ENCODE measurements around the gene ARMH2. TPM values are rescaled to one million over a fixed set of nuclear protein-coding genes. Genes with fewer than 3 reads are reported as not detected.

ARMH2 gene
- total and polyA plus RNA-seq, 10 of the 15 experiments (the other 5 are each of a cell fraction or from before 2014, with no cell fraction given) = 0.18 to 0.46 TPM; not detected in 8

- Histone ChIP-seq H3K27ac (ENCODE audit: control insufficient read depth, insufficient read depth) (no peak overlapping the region), H3K36me3 (ENCODE audit: control insufficient read depth in 2 of 2, insufficient read depth in 2 of 2, low read length in 1 of 2) (no peaks in the 10 kb centered on the region), H3K27me3 (replicated peaks in 1 of 2; ENCODE audit: control insufficient read depth in 2 of 2, insufficient read depth in 2 of 2, low read length in 1 of 2) (no peaks in the 10 kb centered on the region), H3K79me2 (ENCODE audit: control insufficient read depth, insufficient read depth, low read length) (no peaks in the 10 kb centered on the region), H2AFZ (ENCODE audit: control insufficient read depth, low read depth, low read length) (no peak overlapping the region), H3K4me1 (ENCODE audit: control insufficient read depth, insufficient read depth, low read length) (no peaks in the 10 kb centered on the region), H3K9ac (ENCODE audit: control insufficient read depth, insufficient read depth, low read length) (no peak overlapping the region), H4K20me1 (ENCODE audit: control insufficient read depth, insufficient read depth) (no peaks in the 10 kb centered on the region), H3K9me3 (replicated peaks; ENCODE audit: control insufficient read depth, insufficient read depth, low read length) (peaks cover 2% of the 10 kb centered on the region; the same call in 1 of the 3 replicates), H3K4me2 (ENCODE audit: control insufficient read depth, insufficient read depth) (no peak overlapping the region), H3K4me3 (no peak overlapping the region)
- no peak for DNase-seq (ENCODE audit: low read depth, low spot score)
- CTCF ChIA-PET = interaction anchor here (0.6 to 0.9 kb wide), 3 partner anchors 176 to 259 kb away, joined by 3 read pairs; no protein-coding TSS in a partner anchor
- ATAC-seq = no peak
- SMC1A ChIA-PET (ENCODE audit: uncharacterized antibody, unreplicated experiment) = interaction anchor here (1.1 to 2.1 kb wide), 2 partner anchors 42 to 190 kb away, joined by 3 to 7 read pairs; no protein-coding TSS in a partner anchor
- RAD21 ChIA-PET (ENCODE audit: unreplicated experiment) = interaction anchor here (0.6 to 1.9 kb wide), 2 partner anchors 16 to 17 kb away, joined by 3 to 4 read pairs; no protein-coding TSS in a partner anchor
- TF ChIP-seq EGR1 (IDR thresholded peaks at IDR 0.05; ENCODE audit: borderline replicate concordance in 1 of 2, low read depth in 2 of 2, low read length in 2 of 2) = no peak
- no peak for TF ChIP-seq SMAD5 (IDR thresholded peaks at IDR 0.05; ENCODE audit: low read depth)
- TF ChIP-seq KLF5 (IDR thresholded peaks at IDR 0.05; ENCODE audit: partially characterized antibody) = no peak
- TF ChIP-seq SMC3 (IDR thresholded peaks at IDR 0.05; ENCODE audit: borderline replicate concordance, low read length) = no peak
- TF ChIP-seq CTCF (IDR thresholded peaks at IDR 0.05 in 2 of 3, conservative IDR thresholded peaks at IDR 0.05 in 1 of 3; ENCODE audit: control insufficient read depth in 2 of 3, extremely low read depth in 1 of 3, insufficient read depth in 1 of 3, low read depth in 3 of 3, low read length in 3 of 3) = no peak
- no peak for TF ChIP-seq ZNF207 (IDR thresholded peaks at IDR 0.05; ENCODE audit: borderline replicate concordance)
- no peak for TF ChIP-seq CBX3 (IDR thresholded peaks at IDR 0.05; ENCODE audit: borderline replicate concordance, low read depth)
- TF ChIP-seq ATF7 (IDR thresholded peaks at IDR 0.05; ENCODE audit: low read depth) = no peak
- TF ChIP-seq HDGF (IDR thresholded peaks at IDR 0.05) = no peak
- no peak for TF ChIP-seq PBX3 (IDR thresholded peaks at IDR 0.05; ENCODE audit: insufficient replicate concordance, low read depth, low read length)
- TF ChIP-seq USF1 (IDR thresholded peaks at IDR 0.05; ENCODE audit: borderline replicate concordance, extremely low read length, insufficient read depth, low read depth, low read length) = no peak
- no peak for TF ChIP-seq YBX1 (IDR thresholded peaks at IDR 0.05)
- no peak for TF ChIP-seq NR2F1 (conservative IDR thresholded peaks at IDR 0.05)
- no peak for TF ChIP-seq E4F1 (IDR thresholded peaks at IDR 0.05; ENCODE audit: borderline replicate concordance, partially characterized antibody)
- in situ Hi-C loops (cut with MboI) (loop anchor here (5.0 kb wide), 1 partner anchor 172 kb away; no protein-coding TSS in a partner anchor), intact Hi-C loops (cut with micrococcal nuclease; ENCODE audit: unreplicated experiment) (no loop called here)
- WGBS (ENCODE audit: insufficient coverage, insufficient replicate concordance, low lambda C conversion rate, missing lambda C conversion rate) = 98% methylated on average over 3 of the region's 3 CpGs
- POLR2A ChIA-PET = no interaction called here
- FAIRE-seq = no peak
- no TSS peak for BruUV-seq (replicated peaks)
Observed at GRCh38 chr6:24759718-24760117, 39.0 kb downstream of the ARMH2 start.

Measured in GM12878 (cell line).